Karpas-422 (cell line): Measurements from ENCODE around the gene HERPUD1. TPM values are rescaled to one million over a fixed set of nuclear protein-coding genes. Genes with fewer than 3 reads are reported as not detected.

Source experiments
- DNase-seq: peaks from one replicate; pipeline ENCODE4 v3.0.0-alpha.2; 2015
- H2AFZ ChIP-seq: fragments of 200-600 bp; sonication (generic); 2 replicates; pipeline ENCODE4 v1.6.1; 2014; ENCODE audit warnings: antibody characterized with exemption, low read length, mixed read lengths
- H3K27ac ChIP-seq: fragments of 200-600 bp; sonication (generic); 2 replicates; pipeline ENCODE4 v1.5.1; 2014; ENCODE audit warnings: mild to moderate bottlenecking, low read length, moderate library complexity
- H3K27me3 ChIP-seq: fragments of 200-600 bp; sonication (generic); 2 replicates; pipeline ENCODE4 v1.6.1; 2014; ENCODE audit warnings: low read length, mixed read lengths
- H3K36me3 ChIP-seq: fragments of 200-600 bp; sonication (generic); 2 replicates; pipeline ENCODE4 v1.6.1; 2014; ENCODE audit warnings: low read length, mixed read lengths; ENCODE audit not compliant: insufficient read depth
- H3K4me1 ChIP-seq: fragments of 200-600 bp; sonication (generic); 2 replicates; pipeline ENCODE4 v1.6.1; 2014; ENCODE audit warnings: mild to moderate bottlenecking, low read length, mixed read lengths
- H3K4me2 ChIP-seq: fragments of 200-600 bp; sonication (generic); 2 replicates; pipeline ENCODE4 v1.6.1; 2014; ENCODE audit warnings: low read length, low read depth, mild to moderate bottlenecking; ENCODE audit not compliant: poor library complexity, severe bottlenecking
- H3K4me3 ChIP-seq: fragments of 200-600 bp; sonication (generic); 2 replicates; pipeline ENCODE4 v1.5.1; 2014; ENCODE audit warnings: mild to moderate bottlenecking, antibody characterized with exemption, low read length, mixed read lengths
- H3K79me2 ChIP-seq: fragments of 200-600 bp; sonication (generic); 2 replicates; pipeline ENCODE4 v1.6.1; 2014; ENCODE audit warnings: mild to moderate bottlenecking, low read length, mixed read lengths
- H3K9ac ChIP-seq: fragments of 200-600 bp; sonication (generic); 2 replicates; pipeline ENCODE4 v1.6.0; 2014; ENCODE audit warnings: low read length
- H3K9me2 ChIP-seq: fragments of 200-600 bp; sonication (generic), shearing (Covaris generic); replicated peaks from 2 replicates; pipeline ENCODE4 v1.6.0; 2014; ENCODE audit warnings: mild to moderate bottlenecking, low read length, moderate library complexity; ENCODE audit not compliant: insufficient read depth
- H3K9me3 ChIP-seq: fragments of 300-700, 200-600 bp; sonication (generic); 2 replicates; pipeline ENCODE4 v1.6.1; 2014; ENCODE audit warnings: low read length, mixed read lengths
- H4K20me1 ChIP-seq: fragments of 200-600 bp; sonication (generic); 2 replicates; pipeline ENCODE4 v1.6.1; 2014; ENCODE audit warnings: mild to moderate bottlenecking, antibody characterized with exemption, low read length, low read depth; ENCODE audit not compliant: insufficient read depth
- total RNA-seq: library from RNA; depleted of rRNA; stranded (reverse); fragments of >200 nt; shearing (Covaris generic); gene quantifications from 2 replicates; pipeline ENCODE4 v1.2.3, GENCODE V29; 2014; ENCODE audit warnings: low replicate concordance

The HERPUD1 gene
- total RNA-seq, 1 experiment from 2014 or later: 112 TPM

- Histone ChIP-seq H3K4me1 (peaks cover 31% of the 10 kb centered on the region), H3K9ac (peak overlapping the region; percentile 50), H2AFZ (peak overlapping the region; percentile 22; the same call in 1 of the 2 replicates), H3K9me2 (no peaks in the 10 kb centered on the region), H3K27me3 (no peaks in the 10 kb centered on the region), H3K9me3 (no peaks in the 10 kb centered on the region), H3K27ac (peak overlapping the region; percentile 32; the same call in 1 of the 2 replicates), H4K20me1 (no peaks in the 10 kb centered on the region), H3K4me2 (peak overlapping the region; percentile 37), H3K36me3 (no peaks in the 10 kb centered on the region), H3K4me3 (peak overlapping the region; percentile 27; the same call in 1 of the 2 replicates), H3K79me2 (no peaks in the 10 kb centered on the region)
- DNase-seq: peak; percentile 91
Observed at GRCh38 chr16:56950881-56951771, 19.2 kb downstream of the HERPUD1 start.

- H3K4me3 ChIP-seq: no peak overlapping the region
- H3K9me3 ChIP-seq: no peaks in the 10 kb centered on the region
- peaks cover 31% of the 10 kb centered on the region for H3K4me1 ChIP-seq
- no peak overlapping the region for H3K4me2 ChIP-seq
- H3K27ac ChIP-seq: no peak overlapping the region
- H3K27me3 ChIP-seq: no peaks in the 10 kb centered on the region
- H3K36me3 ChIP-seq: no peaks in the 10 kb centered on the region
- H3K9me2 ChIP-seq: no peaks in the 10 kb centered on the region
- no peak overlapping the region for H2AFZ ChIP-seq
- H3K79me2 ChIP-seq: no peaks in the 10 kb centered on the region
- no peak for DNase-seq
- H4K20me1 ChIP-seq: no peaks in the 10 kb centered on the region
- no peak overlapping the region for H3K9ac ChIP-seq
Observed at GRCh38 chr16:56953006-56953405, 21.1 kb downstream of the HERPUD1 start.

GRCh38 chr16:56956076-56956475, 24.1 kb downstream of the HERPUD1 start:
- H4K20me1 ChIP-seq: no peaks in the 10 kb centered on the region
- no peaks in the 10 kb centered on the region for H3K9me3 ChIP-seq
- H3K9me2 ChIP-seq: no peaks in the 10 kb centered on the region
- no peak overlapping the region for H3K9ac ChIP-seq
- no peak overlapping the region for H2AFZ ChIP-seq
- no peaks in the 10 kb centered on the region for H3K79me2 ChIP-seq
- DNase-seq: no peak
- no peaks in the 10 kb centered on the region for H3K27me3 ChIP-seq
- H3K4me1 ChIP-seq: peaks cover 11% of the 10 kb centered on the region
- no peak overlapping the region for H3K27ac ChIP-seq
- H3K4me2 ChIP-seq: no peak overlapping the region
- H3K36me3 ChIP-seq: no peaks in the 10 kb centered on the region
- H3K4me3 ChIP-seq: no peak overlapping the region

DNA sequence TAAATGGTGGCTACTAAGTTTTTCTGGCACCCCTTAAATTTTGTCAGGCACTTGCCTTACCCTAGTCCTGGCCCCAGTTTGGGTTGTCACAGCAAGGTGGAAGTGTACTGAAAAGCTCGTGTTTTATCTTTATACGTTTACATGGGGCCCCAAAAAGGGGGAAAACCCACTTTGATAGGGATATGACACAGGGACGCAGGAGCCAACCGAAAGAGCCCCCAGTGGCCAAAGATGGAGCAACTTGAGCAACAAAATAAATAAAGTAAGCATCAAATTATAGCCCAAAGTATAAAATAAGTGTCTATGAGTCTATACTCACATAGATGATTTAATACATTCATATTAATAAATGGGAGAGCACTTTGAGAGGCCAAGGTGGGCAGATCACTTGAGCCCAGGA, 24.8 kb downstream of the HERPUD1 start:
- H3K9me2 ChIP-seq: no peaks in the 10 kb centered on the region
- H2AFZ ChIP-seq: no peak overlapping the region
- DNase-seq: no peak
- no peak overlapping the region for H3K9ac ChIP-seq
- no peaks in the 10 kb centered on the region for H3K27me3 ChIP-seq
- H3K79me2 ChIP-seq: no peaks in the 10 kb centered on the region
- H4K20me1 ChIP-seq: no peaks in the 10 kb centered on the region
- no peaks in the 10 kb centered on the region for H3K36me3 ChIP-seq
- no peak overlapping the region for H3K27ac ChIP-seq
- no peak overlapping the region for H3K4me2 ChIP-seq
- H3K4me3 ChIP-seq: no peak overlapping the region
- peaks cover 4% of the 10 kb centered on the region for H3K4me1 ChIP-seq
- no peaks in the 10 kb centered on the region for H3K9me3 ChIP-seq

DNA sequence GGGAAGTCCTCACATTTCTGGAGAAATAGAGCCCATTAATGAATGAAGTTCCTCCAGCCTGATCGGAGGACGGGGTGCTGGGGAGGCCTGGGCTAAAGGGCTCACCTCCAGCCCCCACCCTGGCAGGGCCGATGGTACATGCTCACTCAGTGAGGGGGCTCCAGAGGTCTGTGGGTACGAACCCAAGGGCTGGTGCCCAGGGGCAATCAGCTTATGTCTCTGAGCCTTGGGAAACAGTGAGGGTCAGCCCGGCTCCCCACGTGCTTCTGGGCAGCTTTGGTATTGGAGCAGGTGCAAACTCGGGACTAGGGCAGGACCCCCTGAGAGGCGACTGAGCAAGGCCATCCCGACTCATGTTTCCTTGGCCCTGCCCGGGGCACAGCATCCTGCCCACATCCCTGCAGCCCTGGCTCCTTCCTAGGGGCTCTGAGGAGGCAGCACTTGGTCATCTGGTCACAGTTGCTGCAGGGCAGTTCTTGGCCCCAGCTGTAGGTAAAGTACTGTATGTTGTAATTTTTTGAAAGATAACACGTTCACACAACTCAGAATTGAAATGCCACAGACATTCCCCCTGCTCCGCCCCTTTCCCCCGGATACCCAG, 28.8 kb downstream of the HERPUD1 start:
- no peak overlapping the region for H3K9ac ChIP-seq
- H3K9me2 ChIP-seq: no peaks in the 10 kb centered on the region
- H3K79me2 ChIP-seq: no peaks in the 10 kb centered on the region
- H3K4me2 ChIP-seq: no peak overlapping the region
- no peak for DNase-seq
- H3K4me3 ChIP-seq: no peak overlapping the region
- no peaks in the 10 kb centered on the region for H3K9me3 ChIP-seq
- H3K27ac ChIP-seq: no peak overlapping the region
- H4K20me1 ChIP-seq: no peaks in the 10 kb centered on the region
- H3K4me1 ChIP-seq: peaks cover 15% of the 10 kb centered on the region
- no peaks in the 10 kb centered on the region for H3K27me3 ChIP-seq
- no peaks in the 10 kb centered on the region for H3K36me3 ChIP-seq
- no peak overlapping the region for H2AFZ ChIP-seq

GRCh38 chr16:56961386-56961785, 29.4 kb downstream of the HERPUD1 start:
- no peaks in the 10 kb centered on the region for H3K27me3 ChIP-seq
- H3K79me2 ChIP-seq: no peaks in the 10 kb centered on the region
- H3K27ac ChIP-seq: no peak overlapping the region
- H4K20me1 ChIP-seq: no peaks in the 10 kb centered on the region
- no peaks in the 10 kb centered on the region for H3K9me2 ChIP-seq
- H3K9me3 ChIP-seq: no peaks in the 10 kb centered on the region
- H3K4me2 ChIP-seq: no peak overlapping the region
- H3K4me1 ChIP-seq: peaks cover 20% of the 10 kb centered on the region
- H3K9ac ChIP-seq: no peak overlapping the region
- no peak for DNase-seq
- H3K36me3 ChIP-seq: no peaks in the 10 kb centered on the region
- H3K4me3 ChIP-seq: no peak overlapping the region
- no peak overlapping the region for H2AFZ ChIP-seq

DNA sequence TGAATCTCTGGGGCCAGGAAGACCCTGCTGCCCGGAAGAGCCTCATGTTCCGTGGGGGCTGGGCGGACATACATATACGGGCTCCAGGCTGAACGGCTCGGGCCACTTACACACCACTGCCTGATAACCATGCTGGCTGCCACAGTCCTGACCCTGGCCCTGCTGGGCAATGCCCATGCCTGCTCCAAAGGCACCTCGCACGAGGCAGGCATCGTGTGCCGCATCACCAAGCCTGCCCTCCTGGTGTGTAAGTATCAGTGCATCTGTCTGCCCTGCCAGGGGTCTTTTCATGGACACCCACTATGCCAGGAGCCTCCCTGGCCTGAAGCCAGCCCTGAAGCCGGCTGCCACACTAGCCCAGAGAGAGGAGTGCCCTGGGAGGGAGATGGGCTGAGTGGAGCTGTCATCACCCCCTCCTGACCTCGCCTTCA, 29.9 kb downstream of the HERPUD1 start, which contains the start of gene CETP:
Gene CETP, plus strand, starts transcription at position 100 of the 431 bp plus-strand sequence. Its CDS starts 30 bp downstream, at position 130.
- peaks cover 20% of the 10 kb centered on the region for H3K4me1 ChIP-seq
- H3K9ac ChIP-seq: no peak within 1 kb of the TSS
- H3K27me3 ChIP-seq: no peaks in the 10 kb centered on the region
- H3K27ac ChIP-seq: no peak within 1 kb of the TSS
- H3K79me2 ChIP-seq: no peaks in the 10 kb centered on the region
- no peak for DNase-seq
- H4K20me1 ChIP-seq: no peaks in the 10 kb centered on the region
- H2AFZ ChIP-seq: no peak within 1 kb of the TSS
- no peaks in the 10 kb centered on the region for H3K9me2 ChIP-seq
- H3K4me3 ChIP-seq: no peak within 1 kb of the TSS
- H3K4me2 ChIP-seq: no peak within 1 kb of the TSS
- H3K36me3 ChIP-seq: no peaks in the 10 kb centered on the region
- no peaks in the 10 kb centered on the region for H3K9me3 ChIP-seq
